ENCODE results near the gene FA2H.
"Not testable (repeated sequence)": the region's sequence is repeated elsewhere in the genome, so short reads cannot be mapped to it uniquely, and the experiment has no call there.

FA2H gene, protein sequence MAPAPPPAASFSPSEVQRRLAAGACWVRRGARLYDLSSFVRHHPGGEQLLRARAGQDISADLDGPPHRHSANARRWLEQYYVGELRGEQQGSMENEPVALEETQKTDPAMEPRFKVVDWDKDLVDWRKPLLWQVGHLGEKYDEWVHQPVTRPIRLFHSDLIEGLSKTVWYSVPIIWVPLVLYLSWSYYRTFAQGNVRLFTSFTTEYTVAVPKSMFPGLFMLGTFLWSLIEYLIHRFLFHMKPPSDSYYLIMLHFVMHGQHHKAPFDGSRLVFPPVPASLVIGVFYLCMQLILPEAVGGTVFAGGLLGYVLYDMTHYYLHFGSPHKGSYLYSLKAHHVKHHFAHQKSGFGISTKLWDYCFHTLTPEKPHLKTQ

DNA sequence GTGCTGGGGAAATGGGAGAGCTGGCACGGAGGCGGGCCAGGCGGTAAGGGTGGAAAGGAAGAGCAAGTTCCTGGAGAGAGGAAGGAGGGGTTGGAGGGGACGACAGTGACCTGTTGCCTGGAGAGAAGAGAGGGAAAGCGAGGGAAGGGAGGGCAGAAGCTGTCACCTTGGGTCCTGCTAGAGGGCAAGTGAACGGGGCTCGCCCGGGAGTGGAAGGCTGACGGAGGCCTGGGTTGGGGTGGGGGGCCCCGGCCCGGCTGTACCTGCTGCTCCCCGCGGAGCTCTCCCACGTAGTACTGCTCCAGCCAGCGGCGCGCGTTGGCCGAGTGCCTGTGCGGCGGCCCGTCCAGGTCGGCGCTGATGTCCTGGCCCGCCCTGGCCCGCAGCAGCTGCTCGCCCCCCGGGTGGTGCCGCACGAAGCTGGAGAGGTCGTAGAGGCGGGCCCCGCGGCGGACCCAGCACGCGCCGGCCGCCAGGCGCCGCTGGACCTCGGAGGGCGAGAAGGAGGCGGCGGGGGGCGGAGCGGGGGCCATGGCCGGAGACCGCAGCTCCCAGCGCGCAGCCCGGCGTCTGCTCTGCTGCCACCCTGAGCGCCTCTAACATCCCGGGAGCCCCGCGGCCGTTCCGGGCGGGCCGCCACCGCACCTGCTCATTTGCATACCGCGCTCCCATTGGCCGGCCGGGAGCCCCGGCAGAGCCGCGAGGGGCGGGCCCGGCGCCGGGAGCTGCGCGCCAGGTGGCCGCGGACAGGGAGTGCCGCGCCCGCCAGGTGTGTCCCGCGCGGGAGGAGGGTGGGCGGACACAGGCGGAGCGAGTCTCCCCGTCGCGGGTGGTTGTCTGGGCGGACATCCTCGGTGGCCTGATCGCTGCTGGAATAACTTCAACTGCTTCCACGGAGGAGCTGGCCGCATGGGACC lies at the start of gene FA2H:
Gene FA2H, minus strand, starts transcription at position 598 of the 917 bp plus-strand sequence. Its CDS starts 65 bp downstream, at position 533.
- DNase-seq (ENCODE audit: low read depth in 2 of 2): peak in 1 of 2 donors; percentile 16

DNA sequence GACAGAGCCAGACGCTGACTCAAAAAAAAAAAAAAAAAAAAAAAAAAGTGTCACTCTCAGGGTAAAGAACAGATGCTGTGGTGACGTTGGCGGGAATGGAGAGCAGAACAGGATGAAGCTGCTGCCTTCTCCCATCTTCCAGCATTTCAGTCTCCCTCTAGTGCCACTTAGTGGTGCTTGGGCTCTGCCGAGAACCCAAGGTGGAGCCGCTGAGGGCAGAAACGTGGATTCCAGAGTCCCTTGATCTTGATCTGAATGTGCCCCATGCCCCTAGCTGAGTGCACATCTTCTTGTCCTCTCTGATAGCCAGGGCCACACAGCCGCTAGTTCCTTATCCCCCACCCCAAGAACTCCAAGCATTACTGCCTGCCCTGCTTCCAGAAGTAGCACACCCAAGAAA lies 43.2 kb upstream of the FA2H start:
- DNase-seq (ENCODE audit: low read depth in 2 of 2): no peak

DNA sequence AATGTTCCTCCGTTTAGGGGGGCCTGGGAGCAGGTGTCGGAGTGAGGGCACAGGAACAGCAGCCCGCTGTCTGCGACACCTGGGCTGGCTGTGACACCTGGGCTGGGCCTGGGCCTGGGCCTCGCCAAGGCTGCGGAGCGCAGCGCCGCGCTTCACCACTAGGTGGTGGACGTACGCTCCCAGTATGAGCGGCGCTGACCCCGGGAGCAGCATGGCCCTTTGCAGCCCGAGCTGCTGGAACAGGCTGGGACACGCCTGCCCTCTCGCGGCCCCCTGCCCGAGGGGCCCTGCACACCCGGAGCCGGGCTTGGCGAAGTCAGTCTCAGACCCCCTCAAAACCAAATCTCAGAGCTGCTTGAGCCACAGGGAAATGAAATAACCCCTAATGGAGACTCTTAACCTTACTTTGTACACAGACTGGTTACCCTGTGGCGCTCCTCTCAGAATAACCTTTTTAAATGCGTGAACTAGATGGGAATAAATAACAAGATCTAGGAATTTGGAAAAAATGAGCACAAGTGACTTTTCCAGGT lies 38.6 kb upstream of the FA2H start:
- DNase-seq (ENCODE audit: low read depth in 2 of 2): peak; percentile 39 to 43

DNA sequence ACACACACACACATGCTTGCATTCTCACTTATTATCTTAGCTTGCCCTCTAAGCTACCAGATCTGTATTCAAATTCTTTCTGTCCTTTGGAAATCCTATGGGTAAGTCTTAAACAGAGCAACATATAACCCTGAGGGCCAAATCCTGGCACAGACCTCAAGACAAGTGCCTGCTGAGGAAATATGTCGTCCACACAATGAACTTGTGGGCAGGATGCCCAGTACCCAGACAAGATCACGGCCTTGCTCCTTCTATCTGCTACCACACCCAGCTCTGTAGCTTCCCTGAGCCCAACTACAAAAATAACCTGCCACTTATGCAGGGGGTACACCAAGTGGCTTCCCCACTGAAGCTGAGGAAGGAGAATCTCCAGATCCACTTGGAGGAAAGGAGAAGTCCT lies 37.3 kb upstream of the FA2H start:
- DNase-seq (ENCODE audit: low read depth in 2 of 2): no peak

DNA sequence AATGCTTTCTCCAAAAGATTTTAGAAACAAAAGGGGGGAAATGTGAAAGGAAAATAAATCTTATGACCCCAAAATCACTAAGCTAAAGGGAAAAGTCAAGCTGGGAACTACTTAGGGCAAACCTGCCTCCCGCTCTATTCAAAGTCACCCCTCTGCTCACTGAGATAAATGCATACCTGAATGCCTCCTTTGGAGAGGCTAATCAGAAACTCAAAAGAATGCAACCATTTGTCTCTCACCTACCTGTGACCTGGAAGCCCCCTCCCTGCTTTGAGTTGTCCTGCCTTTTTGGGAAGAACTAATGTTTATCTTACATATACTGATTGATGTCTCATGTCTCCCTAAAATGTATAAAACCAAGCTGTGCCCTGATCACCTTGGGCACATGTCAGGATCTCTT lies 36.6 kb upstream of the FA2H start:
- not testable (repeated sequence) for DNase-seq (ENCODE audit: low read depth in 2 of 2)

DNA sequence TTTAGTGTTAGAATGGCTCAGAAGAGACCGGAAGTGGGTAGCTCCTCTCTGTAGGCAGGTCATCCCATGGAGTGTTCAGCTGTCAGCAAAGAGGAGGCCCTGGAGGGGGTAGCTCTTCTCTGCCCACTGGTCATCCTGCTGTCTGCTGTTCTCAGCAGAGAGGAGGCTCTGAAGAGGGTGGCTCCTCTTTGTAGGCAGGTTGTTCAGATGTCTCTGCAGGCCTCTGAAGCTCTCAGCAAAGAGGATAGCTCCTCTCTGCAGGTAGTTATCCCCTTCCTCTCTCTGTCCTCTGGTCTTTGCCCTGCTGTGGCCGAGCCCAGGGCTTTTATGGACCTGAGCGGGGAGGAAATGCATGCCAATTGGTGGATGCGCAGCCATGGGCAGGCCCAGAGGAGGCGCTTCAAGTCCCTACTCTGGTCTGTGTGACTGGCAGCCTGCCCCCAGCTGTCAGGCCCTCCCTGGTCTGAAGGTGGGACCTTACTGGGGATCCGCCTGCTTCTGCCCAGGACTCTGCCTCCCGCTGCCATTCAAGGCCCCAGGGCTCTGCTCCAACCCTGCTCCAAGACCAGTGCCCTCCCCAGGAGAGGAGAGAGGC lies 32.5 kb upstream of the FA2H start:
- no peak for DNase-seq (ENCODE audit: low read depth in 2 of 2)

DNA sequence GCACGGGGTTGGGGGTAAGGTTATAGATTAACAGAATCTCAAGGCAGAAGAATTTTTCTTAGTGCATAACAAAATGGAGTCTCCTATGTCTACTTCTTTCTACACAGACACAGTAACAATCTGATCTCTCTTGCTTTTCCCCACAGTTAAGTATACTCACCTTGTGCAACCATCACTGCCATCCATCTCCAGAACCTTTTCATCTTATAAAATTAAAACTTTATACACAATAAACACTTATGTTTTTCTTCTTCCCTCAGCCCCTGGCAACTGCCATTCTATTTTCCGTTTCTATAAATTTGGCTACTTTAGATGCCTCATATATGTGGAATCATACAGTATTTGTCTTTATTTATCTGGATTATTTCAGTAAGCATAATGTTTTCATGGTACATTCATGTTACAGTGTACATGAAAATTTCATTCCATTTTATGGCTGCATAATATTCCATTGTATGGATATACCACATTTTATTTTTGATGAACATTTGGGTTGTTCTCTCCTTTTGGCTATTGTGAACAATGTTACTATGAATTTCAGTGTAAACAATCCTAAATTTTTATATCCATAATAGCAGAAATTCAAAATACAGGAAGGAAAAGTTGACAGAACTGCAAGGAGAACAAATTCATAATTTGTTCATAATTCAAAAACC lies 25.7 kb upstream of the FA2H start:
- DNase-seq (ENCODE audit: low read depth in 2 of 2): no peak

DNA sequence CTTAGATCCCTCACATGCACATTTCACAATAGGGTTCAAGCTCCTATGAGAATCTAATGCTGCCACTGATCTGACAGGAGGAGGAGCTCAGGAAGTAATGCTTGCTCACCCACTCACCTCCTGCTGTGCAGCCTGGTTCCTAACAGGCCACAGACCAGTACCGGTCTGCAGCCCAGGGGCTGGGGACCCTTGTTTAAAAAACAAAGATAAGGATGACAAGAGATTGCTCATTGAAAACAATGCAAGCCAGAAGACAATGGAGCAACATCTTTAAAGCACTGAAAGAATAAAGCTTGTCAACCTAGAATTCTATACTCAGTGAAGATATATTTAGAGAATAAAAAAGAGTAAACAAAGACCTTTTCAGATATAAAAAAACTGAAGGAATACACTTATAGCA lies 22.8 kb upstream of the FA2H start:
- no peak for DNase-seq (ENCODE audit: low read depth in 2 of 2)

DNA sequence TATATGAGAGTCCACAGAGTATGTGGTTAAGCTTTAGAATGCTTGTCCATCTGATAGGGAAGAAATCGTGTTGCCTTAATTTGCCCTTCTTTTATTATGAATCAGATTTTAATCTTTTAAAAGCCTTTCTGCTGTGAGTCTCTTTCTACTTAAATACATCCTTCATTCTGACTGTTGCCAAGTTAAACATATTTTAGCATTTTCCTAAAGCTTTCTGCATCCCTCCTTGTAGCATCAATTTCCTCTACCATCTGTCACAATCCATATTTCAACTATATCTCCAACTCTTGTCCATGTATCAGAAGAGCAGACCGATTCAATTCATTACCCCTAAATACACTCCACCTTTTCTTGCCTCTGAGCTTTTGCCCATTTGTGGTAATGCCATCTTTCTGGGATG lies 20.5 kb upstream of the FA2H start:
- DNase-seq (ENCODE audit: low read depth in 2 of 2): no peak

DNA sequence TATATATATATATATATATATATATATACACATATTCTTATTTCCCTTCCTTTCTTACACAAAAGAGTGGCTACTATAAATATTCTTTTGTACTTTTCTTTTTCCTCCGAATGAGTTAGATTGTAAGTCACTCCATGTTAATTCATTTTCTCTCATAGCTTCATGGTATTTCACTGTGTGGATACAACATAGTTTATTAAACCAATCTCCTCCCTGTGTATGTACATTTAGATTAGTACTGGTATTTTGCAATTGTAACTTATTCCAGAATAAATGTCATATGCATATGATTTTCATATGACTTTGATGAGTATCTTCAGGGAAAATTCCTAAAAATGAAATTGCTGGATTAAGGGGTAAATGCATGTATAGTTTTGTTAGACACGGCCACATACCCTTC lies 20.0 kb upstream of the FA2H start:
- DNase-seq (ENCODE audit: low read depth in 2 of 2): no peak

DNA sequence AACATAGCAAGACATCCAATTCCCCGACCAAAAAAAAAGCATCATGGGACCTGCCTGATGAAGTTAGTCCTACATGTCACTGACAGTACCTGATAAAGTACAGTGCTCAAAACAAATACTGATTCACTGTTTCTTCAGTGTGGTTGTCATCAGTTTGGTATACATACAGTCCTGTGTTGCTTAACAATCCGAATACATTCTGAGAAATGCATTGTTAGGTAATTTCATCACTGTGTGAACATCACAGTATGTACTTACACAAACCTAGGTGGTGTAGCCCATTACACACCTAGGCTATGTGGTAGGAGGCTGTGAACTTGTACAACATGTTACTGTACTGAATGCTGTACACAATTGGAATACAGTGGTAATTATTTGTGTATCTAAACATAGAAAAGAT lies 19.0 kb upstream of the FA2H start:
- DNase-seq (ENCODE audit: low read depth in 2 of 2): no peak

DNA sequence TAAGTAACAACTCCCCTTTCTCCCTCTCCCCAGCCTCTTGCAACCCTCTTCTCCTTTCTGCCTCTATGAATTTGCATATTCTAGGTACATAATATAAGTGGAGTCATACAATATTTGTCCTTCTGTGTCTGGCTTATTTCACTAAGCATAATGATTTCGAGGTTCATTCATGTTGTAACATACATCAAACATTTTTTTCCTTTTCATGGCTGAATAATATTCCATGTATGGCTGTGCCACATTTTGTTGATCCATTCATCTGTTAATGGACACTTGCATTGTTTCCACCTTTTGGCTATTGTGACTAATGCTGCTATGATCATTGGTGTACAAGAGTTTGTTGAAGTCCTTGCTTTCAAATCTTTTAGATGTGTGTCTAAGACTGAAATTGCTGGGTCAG lies 17.6 kb upstream of the FA2H start:
- DNase-seq (ENCODE audit: low read depth in 2 of 2): no peak

DNA sequence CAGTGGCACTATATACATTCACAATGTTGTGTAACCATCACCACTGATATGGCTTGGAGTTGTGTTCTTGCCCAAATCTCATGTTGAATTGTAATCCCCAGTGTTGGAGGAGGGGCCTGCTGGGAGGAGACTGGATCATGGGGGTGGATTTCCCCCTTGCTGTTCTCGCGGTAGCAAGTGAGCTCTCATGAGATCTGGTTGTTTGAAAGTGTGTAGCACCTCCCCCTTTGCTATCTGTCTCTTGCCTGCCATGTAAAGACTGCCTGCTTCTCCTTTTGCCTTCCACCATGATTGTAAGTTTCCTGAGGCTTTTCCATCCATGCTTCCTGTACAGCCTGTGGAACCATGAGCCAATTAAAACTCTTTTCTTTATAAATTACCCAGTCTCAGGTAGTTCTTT lies 17.1 kb upstream of the FA2H start:
- DNase-seq (ENCODE audit: low read depth in 2 of 2): not testable (repeated sequence)

DNA sequence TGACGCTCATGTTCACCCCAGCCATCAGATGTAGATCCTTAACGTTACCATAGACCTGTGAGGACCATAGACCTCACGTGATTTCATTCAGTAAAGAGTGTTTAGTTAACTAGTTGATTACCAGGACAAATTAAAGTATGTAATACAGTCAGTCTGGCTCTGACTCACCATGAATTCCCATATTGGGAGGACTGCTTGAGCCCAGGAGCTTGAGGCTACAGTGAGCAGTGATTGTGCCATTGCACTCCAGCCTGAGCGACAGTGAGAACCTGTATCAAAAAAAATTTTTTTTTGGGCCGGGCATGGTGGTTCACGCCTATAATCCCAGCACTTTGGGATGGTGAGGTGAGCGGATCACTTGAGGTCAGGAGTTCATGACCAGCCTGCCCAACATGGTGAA lies 13.5 kb upstream of the FA2H start:
- DNase-seq (ENCODE audit: low read depth in 2 of 2): no peak

DNA sequence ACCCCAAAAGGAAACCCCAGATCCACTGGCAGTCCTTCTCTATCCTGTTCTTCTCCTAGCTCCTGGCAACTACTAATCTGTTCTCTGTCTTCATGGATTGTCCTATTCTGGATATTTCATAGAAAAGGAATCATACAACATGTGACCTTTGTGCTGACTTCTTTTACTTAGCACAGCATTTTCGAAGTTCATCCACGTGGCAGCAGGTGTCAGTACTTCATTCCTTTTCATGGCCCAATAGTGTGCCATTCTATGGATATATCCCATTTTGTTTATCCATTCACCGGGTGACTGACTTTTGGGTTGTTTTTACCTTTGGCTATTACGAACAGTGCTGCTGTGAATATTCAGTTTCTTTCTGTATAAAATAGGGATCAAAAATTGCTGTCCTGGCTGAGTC lies 10.4 kb upstream of the FA2H start:
- no peak for DNase-seq (ENCODE audit: low read depth in 2 of 2)

DNA sequence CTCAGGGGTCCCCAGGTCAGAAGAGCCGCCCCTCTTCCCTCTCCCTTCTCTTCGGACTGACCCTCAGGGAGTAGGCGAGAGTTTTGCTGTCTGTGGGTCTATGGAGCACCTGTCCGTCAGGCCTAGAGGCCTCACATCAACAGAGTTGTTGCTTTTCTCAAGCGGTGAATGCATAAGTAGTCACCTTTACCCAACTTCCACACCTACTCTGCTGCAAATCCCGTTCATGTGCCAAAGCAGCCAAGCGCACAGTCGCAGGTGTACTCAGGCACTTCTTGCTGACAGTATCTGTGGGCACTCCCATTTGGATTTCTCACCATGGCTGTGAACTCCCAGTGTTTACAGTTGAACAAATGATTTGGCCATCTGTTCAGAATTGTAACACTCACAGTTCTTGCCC lies 4.0 kb upstream of the FA2H start:
- DNase-seq (ENCODE audit: low read depth in 2 of 2): no peak

DNA sequence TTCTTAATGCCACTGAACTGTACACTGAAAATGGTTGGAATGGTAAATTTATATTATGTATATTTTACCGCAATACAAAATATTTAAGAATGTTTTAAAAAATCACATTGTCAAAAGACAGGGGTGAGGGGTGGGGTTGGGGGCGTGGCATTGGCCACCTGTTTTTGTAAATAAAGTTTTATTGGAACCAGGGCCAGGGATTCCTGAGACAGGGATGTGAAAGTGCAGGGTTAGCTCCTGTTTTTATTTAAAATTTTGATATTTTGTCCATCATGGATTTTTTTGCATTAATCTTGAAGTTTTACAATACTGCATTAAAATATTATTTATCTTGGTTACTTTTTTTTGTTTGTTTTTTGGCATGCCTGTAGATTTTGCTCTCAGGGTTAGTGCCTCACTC lies 2.3 kb upstream of the FA2H start:
- DNase-seq (ENCODE audit: low read depth in 2 of 2): no peak

DNA sequence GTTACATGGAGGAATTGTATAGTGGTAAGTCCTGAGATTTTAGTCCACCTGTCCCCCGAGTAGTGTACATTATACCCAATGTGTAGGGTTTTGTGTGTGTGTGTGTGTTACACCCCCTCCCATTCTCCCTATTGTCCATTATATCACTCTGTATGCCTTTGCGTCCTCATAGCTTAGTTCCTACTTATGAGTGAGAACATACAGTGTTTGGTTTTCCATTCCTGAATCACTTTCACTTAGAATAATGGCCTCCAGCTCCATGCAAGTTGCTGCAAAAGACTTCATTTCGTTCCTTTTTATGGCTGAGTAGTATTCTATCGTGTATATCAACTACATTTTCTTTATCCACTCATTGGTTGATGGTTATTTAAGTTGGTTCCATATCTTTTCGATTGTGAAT lies 635 bp upstream of the FA2H start:
- no peak for DNase-seq (ENCODE audit: low read depth in 2 of 2)

DNA sequence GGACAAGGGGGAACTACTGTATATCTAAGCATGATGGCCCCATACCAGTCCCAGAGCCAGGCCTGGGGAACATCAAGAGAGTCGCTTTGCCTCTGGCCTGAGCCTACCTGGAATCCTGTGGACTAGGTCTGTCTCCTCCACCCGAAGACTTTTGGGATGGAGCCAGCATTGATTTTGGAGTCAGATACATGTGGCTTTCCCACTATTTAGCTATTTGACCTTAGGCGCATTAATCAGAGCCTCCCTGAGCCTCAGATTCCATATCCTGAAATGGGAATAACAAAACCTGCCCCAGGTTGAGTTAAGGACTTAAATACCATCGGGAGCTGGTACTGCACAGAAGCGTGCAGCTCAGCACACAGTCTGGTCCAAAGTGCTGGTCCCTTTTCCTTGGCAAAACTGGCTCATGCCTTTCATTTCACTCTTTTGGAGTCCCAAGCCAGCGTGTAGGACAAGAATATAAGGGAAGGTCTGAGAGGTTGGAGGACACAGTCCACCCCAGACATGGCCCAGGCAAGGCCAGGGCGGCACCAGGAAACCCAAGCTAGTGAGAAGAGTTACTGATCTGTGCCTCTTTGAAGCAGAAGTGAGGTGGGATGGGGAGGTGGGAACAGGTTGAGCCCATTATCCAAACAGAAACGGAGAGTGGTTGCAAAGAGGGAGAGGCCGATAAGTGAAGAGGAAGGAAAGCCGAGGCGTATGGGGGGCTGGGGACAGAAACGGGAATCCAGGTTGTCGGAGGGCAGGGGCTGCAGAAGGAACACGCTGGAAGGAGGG lies 986 bp downstream of the FA2H start:
- DNase-seq (ENCODE audit: low read depth in 2 of 2): no peak

DNA sequence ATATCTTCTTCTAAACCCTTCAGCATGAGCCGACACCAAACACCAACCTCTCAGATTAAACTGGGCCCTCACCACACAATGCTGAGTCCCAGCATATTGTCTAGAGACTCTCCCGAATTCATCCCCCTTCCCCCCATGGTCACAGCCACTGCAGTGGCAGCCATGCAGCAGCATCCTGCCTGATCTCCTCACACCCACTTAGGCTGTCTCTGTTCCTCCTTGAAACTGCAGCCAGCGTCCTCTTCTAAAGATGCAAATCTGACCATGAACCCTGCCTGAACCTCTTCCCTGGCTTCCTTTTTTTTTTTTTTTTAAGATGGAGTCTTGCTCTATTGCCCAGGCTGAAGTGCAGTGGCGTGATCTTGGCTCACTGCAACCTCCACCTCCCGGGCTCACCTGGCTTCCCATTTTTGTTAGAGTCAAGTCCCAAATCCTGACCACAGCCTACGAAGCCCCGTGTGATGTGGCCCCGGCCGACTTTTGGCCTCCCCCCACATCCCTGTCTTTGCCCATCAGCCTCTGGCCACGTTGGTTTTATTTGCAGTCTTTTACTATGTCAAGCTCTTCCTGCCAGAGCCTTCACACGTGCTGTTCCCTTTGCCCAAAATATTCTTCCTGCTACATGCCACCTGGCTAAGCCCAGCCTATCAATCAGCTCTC lies 2.8 kb downstream of the FA2H start:
- DNase-seq (ENCODE audit: low read depth in 2 of 2): no peak
